GM19467 (cell line): ENCODE data around the gene HSD17B13.
"Not testable (repeated sequence)": the region's sequence is repeated elsewhere in the genome, so short reads cannot be mapped to it uniquely, and the experiment has no call there.

ENCODE experiments used
- ATAC-seq: cut with Tn5 transposase; IDR thresholded peaks from one replicate; pipeline ENCODE4 v1.9.1; 2021; ENCODE audit warnings: mild to moderate bottlenecking, moderate library complexity; ENCODE audit not compliant: unreplicated experiment

HSD17B13 gene

GRCh38 chr4:87322754-87323153 lies at the start of gene HSD17B13:
Gene HSD17B13, minus strand, starts transcription at chr4:87322882. Its CDS starts 41 bp downstream, at chr4:87322841.
- ATAC-seq: no peak

GRCh38 chr4:87370068-87370467 lies 47.4 kb upstream of the HSD17B13 start:
- no peak for ATAC-seq

- no peak for ATAC-seq
These were observed 44.0 kb upstream of the HSD17B13 start for GRCh38 chr4:87366521-87367162.

- ATAC-seq: no peak
These were observed 42.7 kb upstream of the HSD17B13 start for GRCh38 chr4:87365348-87365747.

- ATAC-seq: no peak
These were observed 40.9 kb upstream of the HSD17B13 start for GRCh38 chr4:87363552-87363951.

- ATAC-seq: no peak
These were observed 37.8 kb upstream of the HSD17B13 start for GRCh38 chr4:87360338-87360935.

GRCh38 chr4:87359258-87359657 lies 36.6 kb upstream of the HSD17B13 start:
- ATAC-seq: no peak

- ATAC-seq: no peak
These were observed 34.3 kb upstream of the HSD17B13 start for GRCh38 chr4:87356832-87357526.

GRCh38 chr4:87354168-87355102 lies 31.8 kb upstream of the HSD17B13 start:
- ATAC-seq: no peak

- peak; percentile 68 for ATAC-seq
These were observed 30.9 kb upstream of the HSD17B13 start for GRCh38 chr4:87353592-87353991.

- ATAC-seq: no peak
These were observed 22.5 kb upstream of the HSD17B13 start for GRCh38 chr4:87345139-87345538.

GRCh38 chr4:87342872-87343271 lies 20.2 kb upstream of the HSD17B13 start:
- no peak for ATAC-seq

GRCh38 chr4:87341954-87342635 lies 19.4 kb upstream of the HSD17B13 start:
- not testable (repeated sequence) for ATAC-seq

- ATAC-seq: no peak
These were observed 16.8 kb upstream of the HSD17B13 start for GRCh38 chr4:87339440-87339839.

- ATAC-seq: no peak
These were observed 14.7 kb upstream of the HSD17B13 start for GRCh38 chr4:87337361-87337760.

GRCh38 chr4:87333267-87333666 lies 10.6 kb upstream of the HSD17B13 start:
- no peak for ATAC-seq

GRCh38 chr4:87330761-87331160 lies 8.1 kb upstream of the HSD17B13 start:
- no peak for ATAC-seq

GRCh38 chr4:87327136-87327535 lies 4.5 kb upstream of the HSD17B13 start:
- no peak for ATAC-seq

GRCh38 chr4:87326460-87326859 lies 3.8 kb upstream of the HSD17B13 start:
- ATAC-seq: no peak

- no peak for ATAC-seq
These were observed 794 bp downstream of the HSD17B13 start for GRCh38 chr4:87321888-87322287.
